SW480 (cell line): Measurements from ENCODE around the gene HSPBAP1.

Source experiments
- DNase-seq: peaks from one replicate; pipeline ENCODE4 v3.0.0-alpha.2; 2016; ENCODE audit warnings: low spot score

Gene HSPBAP1, protein sequence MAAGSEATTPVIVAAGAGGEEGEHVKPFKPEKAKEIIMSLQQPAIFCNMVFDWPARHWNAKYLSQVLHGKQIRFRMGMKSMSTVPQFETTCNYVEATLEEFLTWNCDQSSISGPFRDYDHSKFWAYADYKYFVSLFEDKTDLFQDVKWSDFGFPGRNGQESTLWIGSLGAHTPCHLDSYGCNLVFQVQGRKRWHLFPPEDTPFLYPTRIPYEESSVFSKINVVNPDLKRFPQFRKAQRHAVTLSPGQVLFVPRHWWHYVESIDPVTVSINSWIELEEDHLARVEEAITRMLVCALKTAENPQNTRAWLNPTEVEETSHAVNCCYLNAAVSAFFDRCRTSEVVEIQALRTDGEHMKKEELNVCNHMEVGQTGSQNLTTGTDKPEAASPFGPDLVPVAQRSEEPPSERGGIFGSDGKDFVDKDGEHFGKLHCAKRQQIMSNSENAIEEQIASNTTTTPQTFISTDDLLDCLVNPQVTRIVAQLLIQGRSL

DNA sequence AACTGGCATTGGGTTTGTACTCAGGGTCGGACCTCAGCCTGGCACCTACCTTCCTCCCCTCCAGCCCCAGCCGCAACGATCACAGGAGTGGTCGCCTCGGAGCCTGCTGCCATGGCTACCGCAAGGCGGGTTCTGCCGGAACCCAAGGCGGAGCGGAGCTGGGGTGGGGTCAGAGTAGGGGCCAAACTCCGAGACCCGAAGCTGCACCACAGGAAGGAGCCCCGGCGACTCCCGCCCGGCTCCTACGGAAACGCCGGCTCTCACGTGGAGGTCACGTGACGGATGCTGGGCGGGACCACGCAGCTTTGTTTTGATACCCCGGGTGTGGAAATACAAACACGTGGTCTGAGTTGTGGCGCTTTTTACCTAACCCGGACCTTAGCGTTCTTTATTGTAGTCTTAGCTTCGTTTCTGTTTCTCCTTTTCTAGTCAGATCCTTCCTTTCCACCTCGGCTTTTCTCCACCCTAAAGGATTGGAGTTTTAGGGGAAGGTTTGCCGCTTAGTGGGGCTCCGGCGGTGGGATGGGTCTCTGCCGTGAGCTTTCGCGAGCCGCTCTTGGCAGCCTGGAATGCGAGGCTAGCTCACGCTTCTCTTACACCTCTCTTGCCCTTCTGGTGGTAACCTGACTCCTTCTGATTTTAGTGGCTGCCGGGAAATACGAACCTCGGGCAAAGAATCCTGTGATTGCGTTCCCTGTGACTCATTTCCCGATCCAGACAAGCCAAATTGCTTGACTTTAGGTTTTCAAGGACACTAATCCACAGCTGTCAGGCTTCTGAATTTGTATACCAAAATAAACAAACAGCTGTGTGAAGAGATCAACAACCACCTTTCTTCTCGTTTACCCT, at the start of gene HSPBAP1:
HSPBAP1 (minus strand) TSS at position 264 of the 849 bp plus-strand sequence; CDS start at position 113, 151 bp downstream.
- DNase-seq, result peak; percentile 97

DNA sequence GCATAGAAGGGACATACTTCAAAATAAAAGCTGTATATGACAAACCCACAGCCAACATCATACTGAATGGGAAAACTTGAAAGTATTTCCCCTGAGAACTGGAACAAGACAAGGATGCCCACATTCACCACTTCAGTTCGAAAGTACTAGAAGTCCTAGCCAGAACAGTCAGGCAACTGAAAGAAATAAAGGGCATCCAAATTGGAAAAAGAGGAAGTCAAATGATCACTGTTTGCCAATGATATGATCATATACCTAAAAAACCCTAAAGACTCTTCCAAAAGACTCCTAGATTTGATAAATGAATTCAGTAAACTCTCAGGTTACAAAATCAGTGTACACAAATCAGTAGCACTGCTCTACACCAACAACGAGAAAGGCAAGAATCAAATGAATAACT, 42.0 kb upstream of the HSPBAP1 start:
- DNase-seq, result no peak

DNA sequence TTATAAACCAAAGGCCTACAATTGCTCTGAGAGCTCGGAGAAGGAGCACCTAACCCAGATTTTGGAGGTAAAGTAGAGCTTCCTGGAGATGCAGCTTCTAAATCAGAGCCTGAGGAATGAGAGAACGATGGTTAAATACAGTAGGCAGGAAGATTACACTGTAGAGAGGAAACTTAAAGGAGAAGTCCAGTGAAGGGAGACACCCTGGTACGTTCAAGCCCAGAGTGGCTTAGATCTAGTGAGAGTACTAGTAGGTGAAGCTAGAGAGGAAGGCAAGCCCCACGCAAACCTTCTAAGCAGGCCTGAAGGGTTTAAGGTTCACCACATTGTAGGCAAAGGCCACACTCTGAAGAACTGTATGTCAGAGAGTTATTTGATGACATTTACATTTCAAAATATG, 34.6 kb upstream of the HSPBAP1 start:
- DNase-seq, result no peak

DNA sequence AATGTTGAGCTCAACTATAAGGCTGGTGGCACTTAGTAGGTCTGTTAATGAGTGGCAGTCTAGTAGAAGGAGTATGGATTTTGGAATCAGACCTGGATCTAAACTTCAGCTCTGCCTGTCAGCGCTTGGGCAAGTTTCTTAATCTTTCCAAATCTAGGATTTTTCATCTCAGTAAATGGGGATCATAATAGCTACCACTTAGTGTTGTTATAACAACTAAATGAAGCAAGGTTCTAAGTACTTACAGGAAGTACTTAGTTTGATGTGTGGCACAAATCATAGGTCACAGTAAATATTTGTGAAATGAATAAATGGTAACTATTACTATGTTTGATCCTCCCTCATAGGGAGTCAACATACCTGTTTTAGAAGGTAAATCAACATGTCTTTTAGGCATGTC, 32.6 kb upstream of the HSPBAP1 start:
- no peak for DNase-seq

DNA sequence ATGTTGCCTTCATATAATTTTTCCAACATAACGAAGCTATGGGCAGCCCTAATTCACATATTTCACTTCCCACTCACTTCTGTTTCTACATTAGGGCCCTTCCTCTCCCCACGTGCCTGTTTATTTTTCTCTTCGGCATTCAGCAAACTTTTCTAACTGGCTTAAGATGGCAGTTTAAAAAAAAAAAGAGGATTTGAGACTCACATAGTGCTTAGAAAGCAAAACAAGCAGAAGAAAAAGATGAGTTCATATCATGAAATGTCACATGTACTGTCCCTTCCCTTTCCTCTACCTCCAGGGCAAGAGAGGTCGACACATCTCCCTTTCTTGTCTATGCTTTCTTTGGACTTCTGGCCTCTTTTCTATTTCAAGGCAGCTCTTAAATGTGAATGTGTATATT, 31.8 kb upstream of the HSPBAP1 start:
- DNase-seq, result no peak

DNA sequence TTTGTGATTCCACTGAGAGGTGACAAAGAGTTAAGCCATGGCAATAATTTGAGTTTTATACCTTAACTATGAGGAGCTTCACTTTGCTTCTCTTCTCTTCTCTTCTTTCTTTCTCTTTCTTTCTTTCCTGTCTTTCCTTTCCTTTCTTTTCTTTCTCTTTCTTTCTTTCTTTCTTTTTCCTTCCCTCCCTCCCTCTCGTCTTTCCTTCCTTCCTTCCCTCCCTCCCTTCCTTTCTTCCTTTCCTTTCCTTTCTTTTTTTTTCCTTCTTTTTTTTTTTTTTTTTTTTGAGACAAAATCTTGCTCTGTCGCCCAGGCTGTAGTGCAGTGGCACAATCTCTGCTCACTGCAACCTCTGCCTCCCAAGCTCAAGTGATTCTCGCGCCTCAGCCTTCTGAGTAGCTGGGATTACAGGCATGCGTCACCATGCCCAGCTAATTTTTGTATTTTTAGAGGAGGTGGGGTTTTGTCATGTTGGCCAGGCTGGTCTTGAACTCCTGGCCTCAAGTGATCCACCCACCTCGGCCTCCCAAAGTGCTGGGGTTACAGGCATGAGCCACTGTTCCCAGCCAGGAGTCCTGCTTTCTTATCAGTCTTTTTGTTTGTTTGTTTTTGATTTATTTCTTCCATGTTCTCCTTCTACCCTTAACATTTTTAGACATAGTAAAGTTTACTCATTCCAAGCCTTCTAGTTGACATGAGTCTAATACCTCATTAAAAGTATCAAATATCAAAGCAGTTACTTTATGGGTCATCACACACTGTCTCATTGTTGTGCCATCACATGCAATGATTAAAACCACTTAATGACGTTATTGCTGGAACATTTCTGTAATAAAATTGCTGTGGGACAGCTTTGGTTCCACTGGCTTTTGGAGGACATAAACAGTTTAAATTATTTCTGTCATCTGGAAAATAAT, 31.1 kb upstream of the HSPBAP1 start:
- peak; percentile 83 for DNase-seq

GRCh38 chr3:122816587-122816986, 23.0 kb upstream of the HSPBAP1 start:
- DNase-seq, result no peak

DNA sequence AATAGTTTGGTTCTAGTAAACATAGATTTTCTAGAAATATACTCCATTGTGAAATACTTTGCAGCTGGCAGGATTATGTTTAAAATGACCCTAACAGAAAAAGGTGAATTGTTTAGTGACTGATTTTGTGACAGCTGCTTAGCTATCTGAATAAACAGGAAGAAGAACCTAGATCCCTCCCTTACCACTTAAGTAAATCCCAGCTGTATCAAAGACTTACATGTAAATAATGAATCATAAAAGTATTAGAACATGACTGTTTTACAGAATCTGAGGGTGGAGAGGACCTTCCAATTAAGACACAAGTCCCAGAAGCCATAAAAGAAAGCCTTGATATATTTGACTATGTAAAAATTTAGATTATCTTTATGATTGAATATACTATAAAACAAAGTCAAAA, 17.1 kb upstream of the HSPBAP1 start:
- no peak for DNase-seq

DNA sequence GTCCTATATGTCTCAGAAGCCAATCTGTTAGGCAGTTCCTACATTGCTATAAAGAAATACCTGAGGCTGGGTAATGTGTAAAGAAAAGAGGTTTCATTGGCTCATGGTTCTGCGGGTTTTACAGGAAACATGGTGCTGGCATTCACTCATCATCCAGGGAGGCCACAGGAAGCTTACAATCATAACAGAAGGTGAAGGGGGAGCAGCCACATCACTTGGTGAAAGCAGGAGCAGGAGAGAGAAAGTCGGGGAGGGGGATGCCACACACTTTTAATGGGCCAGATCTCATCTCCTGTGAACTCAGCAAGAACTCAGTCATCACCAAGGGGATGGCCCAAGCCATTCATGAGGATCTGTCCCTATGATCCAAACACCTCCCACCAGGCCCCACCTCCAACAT, 10.3 kb upstream of the HSPBAP1 start:
- DNase-seq, result no peak

- no peak for DNase-seq
Measured at GRCh38 chr3:122802323-122802722, 8.7 kb upstream of the HSPBAP1 start.

DNA sequence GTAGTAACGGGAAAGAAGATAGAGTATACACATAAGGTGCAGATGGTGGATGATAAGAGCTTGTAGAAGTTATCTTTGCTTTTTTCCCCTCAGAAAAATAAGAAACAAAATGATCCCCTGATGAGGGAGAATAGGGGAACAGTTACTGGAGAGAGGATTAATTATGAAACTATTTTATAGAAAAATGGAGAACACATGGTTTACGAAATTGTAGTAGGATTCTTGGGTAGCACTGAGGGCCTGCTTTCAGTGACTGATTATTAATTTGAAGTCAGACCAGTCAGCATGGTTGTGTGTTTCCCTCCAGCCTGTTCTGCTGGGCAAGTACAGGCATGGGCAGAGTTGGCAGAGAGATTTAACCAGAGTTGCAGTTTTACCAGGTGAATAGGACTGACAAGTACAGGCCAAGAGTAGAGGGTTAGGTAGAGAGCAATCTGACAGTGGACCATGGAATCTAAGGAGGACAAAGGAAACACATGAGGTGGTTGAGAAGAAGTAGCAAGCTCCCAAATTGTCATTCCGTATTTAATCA, 7.1 kb upstream of the HSPBAP1 start:
- DNase-seq, result no peak

DNA sequence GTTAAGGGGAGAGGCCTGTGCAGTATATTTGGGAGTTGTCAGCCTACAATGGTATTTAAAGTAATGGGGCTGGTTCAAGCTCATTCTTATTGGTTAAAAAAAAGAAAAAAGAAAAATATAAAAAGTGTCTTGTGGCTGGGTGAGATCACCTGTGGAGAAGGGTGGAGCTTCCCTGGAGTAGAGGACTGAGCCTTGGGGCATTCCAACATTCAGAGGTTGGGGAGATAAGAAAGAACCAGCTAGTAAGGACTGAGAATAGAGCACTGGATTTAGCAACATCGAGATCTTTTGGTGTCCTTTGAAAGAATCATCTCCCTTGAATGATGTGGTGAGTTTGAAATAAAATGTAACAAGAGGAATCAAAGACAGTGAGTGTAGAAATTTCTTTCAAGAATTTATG, 6.4 kb upstream of the HSPBAP1 start:
- no peak for DNase-seq

- no peak for DNase-seq
Measured at GRCh38 chr3:122799322-122799721, 5.7 kb upstream of the HSPBAP1 start.

DNA sequence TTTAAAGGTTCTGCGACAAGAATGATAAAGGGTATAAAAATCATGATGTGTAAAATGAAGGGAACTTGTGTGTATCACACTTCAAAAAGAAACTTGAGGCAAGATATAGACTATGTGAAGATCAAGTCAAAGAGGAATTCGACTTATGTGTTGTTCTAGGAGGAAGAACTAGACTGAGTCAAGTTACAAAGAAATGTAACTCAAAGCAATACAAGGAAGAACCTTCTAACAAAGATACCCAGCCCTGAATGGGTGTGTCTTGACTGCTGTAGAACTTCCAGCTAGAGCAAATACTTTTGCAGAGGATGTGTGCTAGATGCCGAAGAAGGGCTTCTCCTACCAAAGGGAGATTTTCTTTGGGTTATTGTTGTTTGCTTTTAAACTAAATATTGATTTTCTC, 3.7 kb upstream of the HSPBAP1 start:
- DNase-seq, result no peak

DNA sequence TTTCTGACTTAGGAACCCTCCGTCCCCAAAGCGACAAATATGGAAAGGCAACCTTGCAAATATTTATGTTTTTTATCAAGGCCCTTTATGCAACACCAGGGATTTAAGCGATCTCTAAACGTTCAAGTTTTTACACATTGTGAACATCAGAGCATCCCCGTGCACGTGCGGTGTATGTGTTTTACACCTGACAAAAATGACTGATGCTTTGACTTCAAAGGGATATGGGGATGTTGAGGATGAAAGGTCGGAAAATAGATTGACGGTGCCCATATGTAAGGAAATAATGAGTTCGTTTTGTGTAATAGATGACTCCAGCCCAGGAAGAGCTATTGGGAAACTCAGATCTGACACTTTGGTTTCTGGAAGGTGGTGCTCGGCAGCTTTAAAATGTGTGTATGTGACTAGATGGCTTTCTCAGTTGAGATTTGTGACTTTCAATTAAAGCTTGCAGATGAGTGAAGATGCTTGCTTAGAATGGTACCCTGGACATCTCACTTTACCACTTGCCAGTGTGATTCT, 2.1 kb upstream of the HSPBAP1 start:
- DNase-seq, result peak; percentile 29

GRCh38 chr3:122794779-122795673, 1.4 kb upstream of the HSPBAP1 start, which contains the start of gene SLC49A4:
Gene SLC49A4 (plus strand): TSS chr3:122795069. CDS start chr3:122795193, 124 bp downstream.
- DNase-seq, result peak; percentile 72

DNA sequence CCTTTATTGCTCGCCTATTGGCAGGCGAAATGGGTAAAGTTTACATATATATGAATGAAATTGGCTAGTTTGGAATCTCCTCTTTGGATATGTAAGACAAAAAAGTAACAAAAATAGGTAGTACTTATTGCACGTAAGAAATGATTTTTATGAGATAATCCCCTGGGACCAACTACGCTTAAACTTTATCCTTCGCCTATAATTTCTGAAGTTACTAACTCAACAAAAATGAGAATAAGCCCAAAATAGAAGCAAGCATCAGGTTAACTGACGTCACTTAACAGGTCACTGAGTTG, 800 bp upstream of the HSPBAP1 start:
- no peak for DNase-seq

DNA sequence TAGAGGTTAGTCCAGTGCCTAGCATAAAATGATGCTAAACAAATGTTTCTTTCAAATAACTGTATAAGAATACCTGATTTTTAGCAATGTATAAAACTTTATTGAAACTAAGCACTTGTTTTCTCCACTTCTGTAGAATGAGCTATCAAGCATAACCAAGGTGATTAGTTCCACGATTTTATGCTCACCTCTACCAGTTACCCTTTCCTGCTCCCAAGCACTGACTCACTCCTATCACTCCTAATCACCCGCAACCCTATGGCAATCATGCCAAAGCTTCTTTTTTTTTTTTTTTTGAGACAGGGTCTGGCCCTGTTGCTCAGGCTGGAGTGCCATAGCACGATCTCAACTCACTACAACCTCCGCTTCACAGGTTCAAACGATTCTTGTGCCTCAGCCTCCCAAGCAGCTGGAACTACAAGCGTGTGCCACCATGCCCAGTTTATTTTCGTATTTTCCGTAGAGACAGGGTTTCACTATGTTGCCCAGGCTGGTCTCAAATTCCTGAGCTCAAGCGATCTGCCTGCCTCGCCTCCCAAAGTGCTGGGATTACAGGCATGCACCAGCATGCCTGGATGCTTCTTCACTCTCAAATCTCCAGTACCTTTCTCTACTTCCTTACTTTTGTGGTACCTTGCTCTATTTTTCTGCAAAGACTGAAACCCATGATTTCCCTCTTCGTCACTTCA, 3.9 kb downstream of the HSPBAP1 start:
- DNase-seq, result no peak

DNA sequence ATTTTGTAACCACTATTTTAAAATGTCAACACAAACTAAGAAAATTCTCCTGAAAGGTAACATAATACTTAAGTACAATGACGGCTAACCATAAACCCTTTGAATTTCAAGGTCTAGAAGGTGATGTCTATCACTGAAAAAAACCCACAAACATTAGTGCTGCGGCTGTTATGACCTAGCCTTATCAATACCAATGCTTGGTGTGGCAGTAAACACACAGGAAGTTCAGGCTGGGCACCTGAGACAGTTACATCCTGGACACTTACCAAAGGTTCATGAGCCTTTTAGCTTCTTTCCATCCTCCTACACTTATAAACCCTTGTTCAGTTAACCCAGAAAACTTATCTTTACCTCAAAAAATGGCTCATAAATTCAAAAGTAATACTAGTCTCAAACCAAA, 5.8 kb downstream of the HSPBAP1 start:
- DNase-seq, result no peak

GRCh38 chr3:122786066-122786465, 7.6 kb downstream of the HSPBAP1 start:
- DNase-seq, result peak; percentile 18
